Lower leg skin (tissue), 4 donors: ENCODE data around the gene CYB5A. TPM values are rescaled to one million over a fixed set of nuclear protein-coding genes. Genes with fewer than 3 reads are reported as not detected.

Experiments
- DNase-seq, 2 donors: peaks; one replicate each; pipeline ENCODE4 v3.0.0-alpha.2; 2019; ENCODE audit warnings: low spot score in 2 of 2
- H3K4me3 ChIP-seq: fragments of 200-600 bp; sonication (generic); 2 replicates; pipeline ENCODE4 v1.5.1; 2017; ENCODE audit warnings: mild to moderate bottlenecking, low read depth; ENCODE audit not compliant: poor library complexity, severe bottlenecking
- POLR2A ChIP-seq, 2 donors: fragments of 450-650 bp; IDR thresholded peaks; one replicate each; pipeline ENCODE4 v1.6.1; 2016 to 2017; ENCODE audit warnings: antibody characterized with exemption in 2 of 2, mild to moderate bottlenecking in 1 of 2, moderate library complexity in 1 of 2
- WGBS, 2 donors: methylation state at CpG; one replicate each; pipeline ENCODE4 v1.1.5; 2018; 5-methylcytosine and 5-hydroxymethylcytosine counted together
- intact Hi-C: fragments of 100-400 bp; cut with DNase I; formaldehyde crosslinking; loops from one replicate; pipeline ENCODE4 v1.15.0; 2023; ENCODE audit warnings: low total_unique reads
- total RNA-seq, 4 donors: library from RNA; depleted of rRNA; stranded (reverse); fragments of >200 nt; gene quantifications; one replicate each; pipeline ENCODE4 v1.1.0, GENCODE V29; 2016
- TF ChIP-seq, protein P1 (sequence below), 3 donors: fragments of 450-650 bp; IDR thresholded peaks; one replicate each; pipeline ENCODE4 v1.5.1; 2016; ENCODE audit warnings: antibody characterized with exemption in 3 of 3, mild to moderate bottlenecking in 3 of 3, moderate library complexity in 2 of 3

CYB5A gene
- total RNA-seq, 4 donors from 2014 or later, result 106 to 290 (median 173) TPM

DNA sequence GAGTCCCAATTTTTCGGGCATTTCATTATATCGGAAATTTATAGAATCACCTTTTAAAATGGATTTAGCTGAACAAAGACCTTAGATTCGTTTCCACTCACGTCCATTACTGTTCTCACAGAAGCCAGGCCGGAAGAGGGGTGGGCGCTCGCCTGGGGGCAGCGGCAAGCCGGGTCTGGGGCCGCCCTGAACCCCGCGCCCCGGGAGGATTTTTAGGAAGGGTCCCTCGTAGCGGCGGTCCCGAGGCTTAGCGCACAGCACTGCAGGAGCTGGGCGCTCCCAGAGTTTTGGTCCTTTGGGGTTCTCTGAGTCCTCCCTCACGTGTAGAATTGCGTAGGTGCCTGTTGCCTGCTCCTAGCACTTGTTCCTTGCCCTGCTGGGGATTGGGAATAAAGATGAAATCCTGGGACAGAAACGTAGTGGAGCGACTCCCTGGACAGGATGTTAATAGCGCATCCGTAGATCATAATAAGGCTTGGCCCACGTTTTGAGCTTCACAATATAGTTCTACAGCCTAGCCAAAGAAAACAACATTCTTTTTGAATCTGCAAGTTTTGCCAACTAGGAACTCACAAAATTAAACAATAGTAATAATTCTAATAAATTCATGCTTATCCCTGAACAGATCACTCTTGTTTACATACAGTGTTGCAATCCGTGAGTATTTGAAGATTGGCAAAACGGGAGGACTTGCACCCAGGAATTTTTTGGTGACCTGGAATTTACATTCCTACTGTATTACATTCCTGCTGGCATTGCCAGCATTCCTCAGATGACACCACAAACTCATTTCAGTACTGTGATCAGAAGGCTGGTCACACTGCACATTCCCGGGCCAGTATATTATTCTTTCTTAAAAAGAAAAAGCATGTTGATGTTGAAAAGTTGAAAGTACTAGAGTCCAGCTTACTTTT lies 24.8 kb upstream of the CYB5A start:
- WGBS, 2 donors, result 83 to 88% methylated on average over 29 of the region's 29 CpGs
- no peak for DNase-seq
- no peak overlapping the region for H3K4me3 ChIP-seq
- intact Hi-C loops, result no loop called here
- TF ChIP-seq POLR2A (IDR thresholded peaks at IDR 0.05), result no peak
- TF ChIP-seq, protein P1, sequence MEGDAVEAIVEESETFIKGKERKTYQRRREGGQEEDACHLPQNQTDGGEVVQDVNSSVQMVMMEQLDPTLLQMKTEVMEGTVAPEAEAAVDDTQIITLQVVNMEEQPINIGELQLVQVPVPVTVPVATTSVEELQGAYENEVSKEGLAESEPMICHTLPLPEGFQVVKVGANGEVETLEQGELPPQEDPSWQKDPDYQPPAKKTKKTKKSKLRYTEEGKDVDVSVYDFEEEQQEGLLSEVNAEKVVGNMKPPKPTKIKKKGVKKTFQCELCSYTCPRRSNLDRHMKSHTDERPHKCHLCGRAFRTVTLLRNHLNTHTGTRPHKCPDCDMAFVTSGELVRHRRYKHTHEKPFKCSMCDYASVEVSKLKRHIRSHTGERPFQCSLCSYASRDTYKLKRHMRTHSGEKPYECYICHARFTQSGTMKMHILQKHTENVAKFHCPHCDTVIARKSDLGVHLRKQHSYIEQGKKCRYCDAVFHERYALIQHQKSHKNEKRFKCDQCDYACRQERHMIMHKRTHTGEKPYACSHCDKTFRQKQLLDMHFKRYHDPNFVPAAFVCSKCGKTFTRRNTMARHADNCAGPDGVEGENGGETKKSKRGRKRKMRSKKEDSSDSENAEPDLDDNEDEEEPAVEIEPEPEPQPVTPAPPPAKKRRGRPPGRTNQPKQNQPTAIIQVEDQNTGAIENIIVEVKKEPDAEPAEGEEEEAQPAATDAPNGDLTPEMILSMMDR (IDR thresholded peaks at IDR 0.05), result no peak

DNA sequence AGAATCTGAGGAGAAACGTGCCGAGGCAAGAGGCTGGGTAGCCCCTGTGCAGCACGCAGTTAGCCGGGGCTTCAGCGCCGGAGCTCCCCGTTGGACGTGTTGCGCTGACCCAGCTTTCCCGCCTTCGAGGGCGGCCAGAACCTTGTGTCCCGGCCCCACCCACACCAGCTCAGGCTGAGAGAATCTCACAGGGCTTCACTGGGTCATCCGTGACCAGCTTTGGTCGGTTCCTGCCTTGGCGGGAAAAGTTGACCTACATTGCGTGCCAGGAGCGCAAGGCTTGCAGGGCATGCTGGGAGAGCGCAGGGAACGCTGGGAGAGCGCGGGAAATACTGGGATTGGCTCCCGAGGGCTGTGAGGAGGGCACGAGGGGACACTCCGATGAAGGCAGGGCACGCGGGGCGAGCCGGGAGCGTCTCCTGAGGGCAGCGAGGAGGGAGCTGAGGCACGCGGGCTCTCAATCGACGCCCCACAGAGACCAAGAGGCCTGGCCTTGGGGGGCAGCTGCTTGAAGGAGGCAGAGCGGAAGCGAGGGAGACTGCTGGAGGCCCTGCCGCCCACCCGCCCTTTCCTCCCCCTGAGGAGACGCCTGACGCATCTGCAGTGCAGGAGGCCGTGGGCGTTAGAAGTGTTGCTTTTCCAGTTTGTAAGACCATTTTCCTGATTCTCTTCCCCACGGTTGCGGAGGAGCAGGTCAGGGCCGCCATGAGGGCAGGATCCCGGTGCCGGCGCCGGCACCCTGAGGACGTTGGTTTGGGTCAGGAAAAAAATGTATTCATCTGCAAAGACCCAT lies 23.9 kb upstream of the CYB5A start, which contains the start of gene C18orf63:
TSS of gene C18orf63 (plus strand) at position 376 of the 793 bp plus-strand sequence. CDS start 2,027 bp downstream, outside the sequence.
- intact Hi-C loops, result no loop called here
- 94 to 96% methylated on average over 50 to 51 of the region's 51 CpGs for WGBS, 2 donors
- TF ChIP-seq POLR2A (IDR thresholded peaks at IDR 0.05), result no peak
- TF ChIP-seq, protein P1 (IDR thresholded peaks at IDR 0.05), result no peak

DNA sequence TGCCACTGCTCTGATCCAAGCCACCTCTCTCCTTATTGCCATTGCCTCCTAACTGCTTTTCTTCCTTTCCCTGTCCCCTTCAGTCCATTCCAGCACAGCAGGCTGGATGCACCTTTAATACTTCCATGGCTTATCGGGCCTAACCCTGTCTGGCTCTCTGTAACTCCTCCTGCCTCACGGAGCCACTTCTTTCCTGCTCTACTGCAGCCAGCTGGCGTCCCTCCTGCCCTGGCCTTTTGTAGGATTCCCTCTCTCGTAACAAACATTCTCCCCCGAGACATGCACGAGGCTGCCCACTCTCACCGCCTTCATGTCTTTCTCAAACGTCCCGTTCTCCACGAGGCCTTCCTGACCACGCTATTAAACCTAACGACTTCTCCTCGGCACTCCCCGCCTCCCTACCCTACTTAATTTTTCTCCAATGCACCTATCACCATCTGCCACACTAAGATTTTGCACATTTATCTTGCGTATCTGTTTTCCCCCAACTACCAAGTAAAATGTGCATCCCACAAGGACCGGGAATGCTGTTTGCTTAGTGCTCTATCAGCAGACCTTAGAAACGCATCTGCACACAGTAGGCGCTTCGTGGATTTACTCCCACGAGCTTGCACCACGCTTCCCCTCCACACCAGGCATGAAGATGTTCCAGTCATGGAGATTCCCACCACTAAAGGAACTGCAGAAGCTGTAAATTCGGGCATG lies 23.1 kb upstream of the CYB5A start:
- TF ChIP-seq, protein P1 (IDR thresholded peaks at IDR 0.05), result no peak
- WGBS, 2 donors, result 83 to 88% methylated on average over 22 of the region's 22 CpGs
- DNase-seq, result no peak
- H3K4me3 ChIP-seq, result no peak overlapping the region
- intact Hi-C loops, result no loop called here

More for the DNA sequence above, 23.9 kb upstream of the CYB5A start, which contains the start of gene C18orf63:
- no peak within 1 kb of the TSS for H3K4me3 ChIP-seq
- DNase-seq, result no peak

DNA sequence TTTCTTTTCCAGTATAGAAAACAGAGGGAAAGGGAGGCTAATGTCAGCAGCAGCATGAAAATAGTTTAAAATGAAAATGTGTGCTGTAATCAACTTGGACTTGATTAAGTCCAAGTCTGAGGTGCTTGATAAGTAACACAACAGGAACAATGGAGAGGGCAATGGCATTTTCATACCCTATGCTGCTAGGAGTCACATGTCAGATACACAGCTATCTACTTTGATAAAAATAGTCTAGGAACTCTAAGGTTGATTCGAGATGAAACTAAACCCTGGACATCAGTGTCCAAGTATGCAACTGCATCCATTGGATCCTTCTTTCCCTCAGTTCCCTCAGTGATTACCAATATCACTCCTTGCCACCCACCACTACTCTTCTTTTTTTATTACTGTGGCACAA lies 19.2 kb upstream of the CYB5A start:
- DNase-seq, result no peak
- 79 to 94% methylated on average over 1 of the region's 1 CpG for WGBS, 2 donors
- intact Hi-C loops, result no loop called here
- TF ChIP-seq, protein P1 (IDR thresholded peaks at IDR 0.05), result no peak
- no peak for TF ChIP-seq POLR2A (IDR thresholded peaks at IDR 0.05)
- H3K4me3 ChIP-seq, result no peak overlapping the region

DNA sequence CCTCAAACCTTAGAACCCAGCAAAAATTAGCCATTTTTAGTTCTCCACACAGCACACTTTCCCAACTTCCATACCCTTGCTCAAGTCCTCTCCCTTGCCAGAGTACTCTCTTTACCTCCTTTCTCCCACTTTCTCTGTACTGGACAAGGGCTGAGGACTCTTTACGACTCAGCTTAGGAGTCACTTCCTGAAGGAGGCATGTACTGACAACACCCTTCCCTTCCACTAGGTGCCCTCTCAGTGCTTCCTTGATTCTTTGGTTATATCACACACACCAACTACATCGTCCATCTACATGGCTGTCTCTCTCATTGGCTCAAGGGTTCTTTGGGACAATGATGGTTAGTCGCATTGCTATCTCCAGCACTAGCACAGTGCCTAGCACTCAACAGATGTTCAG lies 18.6 kb upstream of the CYB5A start:
- no peak overlapping the region for H3K4me3 ChIP-seq
- TF ChIP-seq, protein P1 (IDR thresholded peaks at IDR 0.05), result no peak
- no peak for TF ChIP-seq POLR2A (IDR thresholded peaks at IDR 0.05)
- intact Hi-C loops, result no loop called here
- no peak for DNase-seq
- 30 to 42% methylated on average over 3 of the region's 3 CpGs for WGBS, 2 donors
